ENCODE data around the gene GNB5.

GNB5 gene

GRCh38 chr15:52095597-52096262, 95.5 kb downstream of the GNB5 start:
- TF ChIP-seq, protein P1, sequence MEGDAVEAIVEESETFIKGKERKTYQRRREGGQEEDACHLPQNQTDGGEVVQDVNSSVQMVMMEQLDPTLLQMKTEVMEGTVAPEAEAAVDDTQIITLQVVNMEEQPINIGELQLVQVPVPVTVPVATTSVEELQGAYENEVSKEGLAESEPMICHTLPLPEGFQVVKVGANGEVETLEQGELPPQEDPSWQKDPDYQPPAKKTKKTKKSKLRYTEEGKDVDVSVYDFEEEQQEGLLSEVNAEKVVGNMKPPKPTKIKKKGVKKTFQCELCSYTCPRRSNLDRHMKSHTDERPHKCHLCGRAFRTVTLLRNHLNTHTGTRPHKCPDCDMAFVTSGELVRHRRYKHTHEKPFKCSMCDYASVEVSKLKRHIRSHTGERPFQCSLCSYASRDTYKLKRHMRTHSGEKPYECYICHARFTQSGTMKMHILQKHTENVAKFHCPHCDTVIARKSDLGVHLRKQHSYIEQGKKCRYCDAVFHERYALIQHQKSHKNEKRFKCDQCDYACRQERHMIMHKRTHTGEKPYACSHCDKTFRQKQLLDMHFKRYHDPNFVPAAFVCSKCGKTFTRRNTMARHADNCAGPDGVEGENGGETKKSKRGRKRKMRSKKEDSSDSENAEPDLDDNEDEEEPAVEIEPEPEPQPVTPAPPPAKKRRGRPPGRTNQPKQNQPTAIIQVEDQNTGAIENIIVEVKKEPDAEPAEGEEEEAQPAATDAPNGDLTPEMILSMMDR (IDR thresholded peaks at IDR 0.05; ENCODE audit: low read depth, low read length), result no peak
- DNase-seq (ENCODE audit: low read depth in 2 of 2), result peak; percentile 91 to 98
- no peak overlapping the region for H3K4me3 ChIP-seq (replicated peaks in 1 of 2; ENCODE audit: low read depth in 2 of 2, low read length in 2 of 2)

- no peak overlapping the region for H3K4me3 ChIP-seq (replicated peaks in 1 of 2; ENCODE audit: low read depth in 2 of 2, low read length in 2 of 2)
- DNase-seq (ENCODE audit: low read depth in 2 of 2), result no peak
- TF ChIP-seq, protein P1 (IDR thresholded peaks at IDR 0.05; ENCODE audit: low read depth, low read length), result no peak
Measured at GRCh38 chr15:52094811-52095584, 96.2 kb downstream of the GNB5 start.

GRCh38 chr15:52093539-52094510, 97.4 kb downstream of the GNB5 start:
- no peak overlapping the region for H3K4me3 ChIP-seq (replicated peaks in 1 of 2; ENCODE audit: low read depth in 2 of 2, low read length in 2 of 2)
- DNase-seq (ENCODE audit: low read depth in 2 of 2), result peak; percentile 94 to 96
- TF ChIP-seq, protein P1 (IDR thresholded peaks at IDR 0.05; ENCODE audit: low read depth, low read length), result no peak

DNA sequence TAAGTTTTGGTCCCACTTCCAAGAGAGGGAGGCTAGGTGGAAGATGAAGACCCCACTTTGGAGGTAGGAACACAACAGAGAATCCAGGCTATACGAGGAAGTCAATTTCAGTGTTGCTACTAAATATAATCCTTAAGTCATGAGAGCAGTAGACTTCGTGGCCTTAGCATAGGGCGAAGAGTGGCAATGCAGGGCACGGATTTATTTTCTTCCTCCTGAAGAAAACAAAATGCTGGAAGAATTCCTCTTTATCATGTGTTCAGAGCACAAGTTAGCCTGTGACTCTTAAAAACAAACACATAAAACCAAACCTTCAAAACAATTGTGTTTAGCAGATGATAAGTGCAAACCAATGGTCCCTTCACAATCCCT, 98.0 kb downstream of the GNB5 start:
- DNase-seq (ENCODE audit: low read depth in 2 of 2), result no peak
- no peak overlapping the region for H3K4me3 ChIP-seq (replicated peaks in 1 of 2; ENCODE audit: low read depth in 2 of 2, low read length in 2 of 2)
- TF ChIP-seq, protein P1 (IDR thresholded peaks at IDR 0.05; ENCODE audit: low read depth, low read length), result no peak

DNA sequence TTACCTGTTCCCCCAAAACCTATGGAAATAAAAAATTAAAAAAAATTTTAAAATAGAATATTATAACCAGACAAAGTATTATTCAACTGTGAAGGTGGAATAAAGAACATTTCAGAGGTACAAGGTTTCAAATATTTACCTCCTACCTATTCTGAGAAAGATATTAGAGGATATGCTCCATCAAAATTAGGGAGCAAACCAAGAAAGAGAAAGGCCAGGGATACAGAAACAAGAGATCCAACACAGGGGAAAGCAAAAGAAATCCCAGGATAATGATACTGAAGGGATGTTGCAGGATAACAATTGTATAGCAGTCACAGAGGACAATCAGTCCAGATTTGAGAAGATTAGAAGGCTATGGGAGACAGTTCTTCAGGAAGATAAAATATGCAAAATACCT, 101.0 kb downstream of the GNB5 start:
- TF ChIP-seq, protein P1 (IDR thresholded peaks at IDR 0.05; ENCODE audit: low read depth, low read length), result no peak
- no peak overlapping the region for H3K4me3 ChIP-seq (replicated peaks in 1 of 2; ENCODE audit: low read depth in 2 of 2, low read length in 2 of 2)
- no peak for DNase-seq (ENCODE audit: low read depth in 2 of 2)

- H3K4me3 ChIP-seq (replicated peaks in 1 of 2; ENCODE audit: low read depth in 2 of 2, low read length in 2 of 2), result no peak overlapping the region
- no peak for DNase-seq (ENCODE audit: low read depth in 2 of 2)
- TF ChIP-seq, protein P1 (IDR thresholded peaks at IDR 0.05; ENCODE audit: low read depth, low read length), result no peak
Measured at GRCh38 chr15:52086011-52086786, 105.0 kb downstream of the GNB5 start.
